GM19452 (cell line): ENCODE results near the gene LSM7.

ENCODE experiments used
- ATAC-seq: cut with Tn5 transposase; IDR thresholded peaks from one replicate; pipeline ENCODE4 v1.9.1; 2021; ENCODE audit not compliant: unreplicated experiment

Gene LSM7

GRCh38 chr19:2325281-2326046 lies 2.9 kb downstream of the LSM7 start:
- no peak for ATAC-seq

GRCh38 chr19:2324220-2324948 lies 4.0 kb downstream of the LSM7 start:
- no peak for ATAC-seq

- no peak for ATAC-seq
Observed at GRCh38 chr19:2323707-2324106, 4.7 kb downstream of the LSM7 start.

GRCh38 chr19:2321565-2322283 lies 6.7 kb downstream of the LSM7 start:
- no peak for ATAC-seq

GRCh38 chr19:2320939-2321338 lies 7.4 kb downstream of the LSM7 start:
- no peak for ATAC-seq

- no peak for ATAC-seq
Observed at GRCh38 chr19:2320049-2320448, 8.3 kb downstream of the LSM7 start.

- no peak for ATAC-seq
Observed at GRCh38 chr19:2319551-2319950, 8.8 kb downstream of the LSM7 start.

GRCh38 chr19:2318923-2319322 lies 9.5 kb downstream of the LSM7 start:
- no peak for ATAC-seq

GRCh38 chr19:2317756-2318155 lies 10.6 kb downstream of the LSM7 start:
- no peak for ATAC-seq

- no peak for ATAC-seq
Observed at GRCh38 chr19:2317300-2317699, 11.1 kb downstream of the LSM7 start.

GRCh38 chr19:2315818-2316353 lies 12.5 kb downstream of the LSM7 start:
- no peak for ATAC-seq

GRCh38 chr19:2315121-2315817 lies 13.1 kb downstream of the LSM7 start:
- no peak for ATAC-seq

GRCh38 chr19:2312820-2313501 lies 15.4 kb downstream of the LSM7 start:
- ATAC-seq, result no peak

- ATAC-seq, result no peak
Observed at GRCh38 chr19:2311093-2311492, 17.3 kb downstream of the LSM7 start.

GRCh38 chr19:2309734-2310362 lies 18.5 kb downstream of the LSM7 start:
- no peak for ATAC-seq

- ATAC-seq, result no peak
Observed at GRCh38 chr19:2308114-2308556, 20.3 kb downstream of the LSM7 start, which contains the start of gene LINGO3. Gene LINGO3 (minus strand): TSS chr19:2308154. CDS start chr19:2291776, 16,378 bp downstream.

- ATAC-seq, result no peak
Observed at GRCh38 chr19:2307518-2308012, 20.8 kb downstream of the LSM7 start.

- no peak for ATAC-seq
Observed at GRCh38 chr19:2306971-2307370, 21.4 kb downstream of the LSM7 start.

GRCh38 chr19:2306281-2306806 lies 22.0 kb downstream of the LSM7 start:
- ATAC-seq, result no peak
